ENCODE measurements around the gene TMEM170B.

The TMEM170B gene

DNA sequence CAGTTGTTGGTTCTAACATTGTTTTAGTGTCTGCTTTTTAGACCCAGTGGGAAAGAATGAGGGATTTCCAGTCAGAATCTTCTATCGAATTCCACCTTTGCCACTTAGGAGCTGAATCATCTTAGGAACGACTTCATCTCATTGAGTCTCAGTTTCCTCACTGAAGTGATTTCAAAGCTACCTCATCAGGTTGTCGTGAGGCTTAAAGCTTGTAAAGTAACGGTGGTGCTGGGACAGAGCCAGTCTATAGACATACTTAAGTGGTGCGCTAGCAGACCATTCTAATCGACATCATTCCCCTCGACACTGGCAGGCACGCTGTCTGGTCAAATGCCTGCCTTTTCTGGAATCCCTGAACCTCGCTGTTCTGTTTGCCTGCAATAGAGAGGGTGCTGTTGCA is 55.5 kb downstream of the TMEM170B start:
- peaks cover 18 to 25% of the 10 kb centered on the region in 2 experiments for H3K4me1 ChIP-seq (ENCODE audit: control insufficient read depth in 1 of 2, insufficient read depth in 2 of 2, low read length in 2 of 2)
- no peak overlapping the region for H4K91ac ChIP-seq (ENCODE audit: low read depth, low read length)
- no peaks in the 10 kb centered on the region for H3K79me2 ChIP-seq (ENCODE audit: control insufficient read depth, insufficient read depth, low read length, poor library complexity)
- no peaks in the 10 kb centered on the region for H3K36me3 ChIP-seq (ENCODE audit: control insufficient read depth in 1 of 2, insufficient read depth in 2 of 2, low read length in 2 of 2)
- H3K79me1 ChIP-seq (ENCODE audit: low read length) = peaks cover 21% of the 10 kb centered on the region
- no peak overlapping the region for H3K27ac ChIP-seq (ENCODE audit: low read depth, low read length)
- peak; percentile 71 to 83 for DNase-seq
- peak overlapping the region; percentile 29 for H2BK120ac ChIP-seq (ENCODE audit: insufficient read depth, low read length, poor library complexity)
- no peak overlapping the region for H2AK5ac ChIP-seq (ENCODE audit: low read length)
- H3K9ac ChIP-seq (ENCODE audit: low read length) = no peak overlapping the region
- H3K14ac ChIP-seq (ENCODE audit: low read length) = peak overlapping the region; percentile 21
- H3K27me3 ChIP-seq (ENCODE audit: insufficient read depth, low read length) = no peaks in the 10 kb centered on the region
- H4K8ac ChIP-seq (ENCODE audit: low read depth, low read length) = no peak overlapping the region
- H3K4me2 ChIP-seq (ENCODE audit: low read length) = no peak overlapping the region
- no peak overlapping the region for H3K4me3 ChIP-seq (ENCODE audit: low read depth, low read length)
- H3K9me3 ChIP-seq (ENCODE audit: insufficient read depth, low read depth, low read length) = no peaks in the 10 kb centered on the region
- H3K4ac ChIP-seq (ENCODE audit: low read depth, low read length) = no peak overlapping the region
- H2BK5ac ChIP-seq (ENCODE audit: low read depth, low read length, poor library complexity) = no peak overlapping the region
- H3K18ac ChIP-seq (ENCODE audit: low read length) = no peak overlapping the region
- peak overlapping the region; percentile 69 for H2BK12ac ChIP-seq (ENCODE audit: low read length)
- no peak overlapping the region for H4K12ac ChIP-seq (ENCODE audit: low read depth, low read length)
- H2AFZ ChIP-seq (ENCODE audit: insufficient read depth, low read length, poor library complexity) = no peak overlapping the region
- no CpG with 5 or more reads among the region's 9 CpGs for WGBS (ENCODE audit: extremely low coverage, insufficient coverage, insufficient read length)
- H3K23ac ChIP-seq (ENCODE audit: low read length) = no peak overlapping the region

DNA sequence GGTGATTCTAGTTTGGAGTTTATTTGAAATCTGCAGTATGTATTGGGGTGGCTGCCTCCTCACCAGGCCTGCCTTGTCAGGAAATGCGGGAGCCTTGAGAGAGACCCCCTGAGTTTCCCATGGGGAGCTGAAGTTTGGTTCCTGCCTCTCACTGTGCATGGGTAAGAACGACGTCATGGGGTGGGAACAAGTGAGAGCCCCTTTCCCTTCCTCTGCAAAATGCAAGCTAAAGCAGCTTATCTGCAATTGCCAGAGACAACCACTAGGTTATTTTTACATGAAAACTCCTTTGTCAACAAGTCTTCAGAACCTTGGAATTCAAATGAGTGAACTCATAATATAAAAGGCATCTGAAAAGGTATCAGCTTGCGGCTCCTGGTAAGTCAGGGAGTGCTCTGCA is 58.4 kb downstream of the TMEM170B start:
- Histone ChIP-seq H3K9ac (ENCODE audit: low read length) (no peak overlapping the region), H3K27ac (ENCODE audit: low read depth, low read length) (no peak overlapping the region), H2BK5ac (ENCODE audit: low read depth, low read length, poor library complexity) (peak overlapping the region; percentile 33), H2AFZ (ENCODE audit: insufficient read depth, low read length, poor library complexity) (no peak overlapping the region), H3K9me3 (ENCODE audit: insufficient read depth, low read depth, low read length) (no peaks in the 10 kb centered on the region), H3K79me1 (ENCODE audit: low read length) (peaks cover 33% of the 10 kb centered on the region), H4K12ac (ENCODE audit: low read depth, low read length) (no peak overlapping the region), H3K14ac (ENCODE audit: low read length) (no peak overlapping the region), H3K79me2 (ENCODE audit: control insufficient read depth, insufficient read depth, low read length, poor library complexity) (no peaks in the 10 kb centered on the region), H3K27me3 (ENCODE audit: insufficient read depth, low read length) (no peaks in the 10 kb centered on the region), H2BK12ac (ENCODE audit: low read length) (peak overlapping the region; percentile 84), H4K8ac (ENCODE audit: low read depth, low read length) (peak overlapping the region; percentile 35), H4K91ac (ENCODE audit: low read depth, low read length) (peak overlapping the region; percentile 66), H3K36me3 (ENCODE audit: control insufficient read depth in 1 of 2, insufficient read depth in 2 of 2, low read length in 2 of 2) (no peaks in the 10 kb centered on the region), H3K4me1 (ENCODE audit: control insufficient read depth in 1 of 2, insufficient read depth in 2 of 2, low read length in 2 of 2) (peaks cover 31 to 39% of the 10 kb centered on the region in 2 experiments), H3K18ac (ENCODE audit: low read length) (peak overlapping the region; percentile 71), H2BK120ac (ENCODE audit: insufficient read depth, low read length, poor library complexity) (peak overlapping the region; percentile 66), H3K4me2 (ENCODE audit: low read length) (no peak overlapping the region), H3K4me3 (ENCODE audit: low read depth, low read length) (no peak overlapping the region), H2AK5ac (ENCODE audit: low read length) (peak overlapping the region; percentile 53), H3K4ac (ENCODE audit: low read depth, low read length) (no peak overlapping the region), H3K23ac (ENCODE audit: low read length) (no peak overlapping the region)
- no CpG with 5 or more reads among the region's 4 CpGs for WGBS (ENCODE audit: extremely low coverage, insufficient coverage, insufficient read length)
- peak in 1 of 2 donors; percentile 70 for DNase-seq

DNA sequence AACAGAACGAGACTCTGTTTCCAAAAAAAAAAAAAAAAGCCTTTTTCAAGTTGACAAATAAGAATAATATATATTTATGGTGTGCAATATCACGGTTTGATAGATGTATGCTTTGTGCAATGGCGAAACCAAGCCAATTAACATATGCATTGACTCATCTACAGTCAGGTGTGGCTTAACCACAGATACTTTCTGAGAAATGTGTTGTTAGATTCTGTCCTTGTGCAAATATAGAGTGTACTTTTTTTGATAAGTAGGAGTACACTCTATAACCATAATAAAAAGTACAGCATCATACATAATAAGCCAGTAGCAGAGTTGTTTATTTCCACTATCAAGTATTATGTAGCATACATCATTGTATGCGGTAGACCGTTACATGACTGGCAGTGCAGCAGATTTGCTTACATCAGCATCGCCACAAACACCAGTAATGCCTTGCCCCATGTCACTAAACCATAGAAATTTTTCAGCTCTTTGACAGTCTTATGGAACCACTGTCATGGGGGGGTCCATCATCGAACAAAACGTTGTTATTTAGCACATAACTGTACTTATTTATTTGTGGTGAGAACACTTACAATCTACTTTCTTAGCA is 59.2 kb downstream of the TMEM170B start:
- Histone ChIP-seq H4K8ac (ENCODE audit: low read depth, low read length) (no peak overlapping the region), H3K18ac (ENCODE audit: low read length) (no peak overlapping the region), H3K4me3 (ENCODE audit: low read depth, low read length) (no peak overlapping the region), H4K91ac (ENCODE audit: low read depth, low read length) (peak overlapping the region; percentile 66), H2BK120ac (ENCODE audit: insufficient read depth, low read length, poor library complexity) (no peak overlapping the region), H2BK5ac (ENCODE audit: low read depth, low read length, poor library complexity) (no peak overlapping the region), H3K9ac (ENCODE audit: low read length) (no peak overlapping the region), H3K36me3 (ENCODE audit: control insufficient read depth in 1 of 2, insufficient read depth in 2 of 2, low read length in 2 of 2) (no peaks in the 10 kb centered on the region), H3K27me3 (ENCODE audit: insufficient read depth, low read length) (no peaks in the 10 kb centered on the region), H3K9me3 (ENCODE audit: insufficient read depth, low read depth, low read length) (no peaks in the 10 kb centered on the region), H3K79me1 (ENCODE audit: low read length) (peaks cover 37% of the 10 kb centered on the region), H2BK12ac (ENCODE audit: low read length) (peak overlapping the region; percentile 89), H3K4ac (ENCODE audit: low read depth, low read length) (no peak overlapping the region), H2AFZ (ENCODE audit: insufficient read depth, low read length, poor library complexity) (no peak overlapping the region), H3K4me2 (ENCODE audit: low read length) (no peak overlapping the region), H4K12ac (ENCODE audit: low read depth, low read length) (no peak overlapping the region), H2AK5ac (ENCODE audit: low read length) (peak overlapping the region; percentile 72), H3K79me2 (ENCODE audit: control insufficient read depth, insufficient read depth, low read length, poor library complexity) (no peaks in the 10 kb centered on the region), H3K14ac (ENCODE audit: low read length) (no peak overlapping the region), H3K4me1 (ENCODE audit: control insufficient read depth in 1 of 2, insufficient read depth in 2 of 2, low read length in 2 of 2) (peaks cover 32 to 44% of the 10 kb centered on the region in 2 experiments), H3K27ac (ENCODE audit: low read depth, low read length) (no peak overlapping the region), H3K23ac (ENCODE audit: low read length) (no peak overlapping the region)
- DNase-seq = no peak
- WGBS (ENCODE audit: extremely low coverage, insufficient coverage, insufficient read length) = no CpG with 5 or more reads among the region's 8 CpGs

DNA sequence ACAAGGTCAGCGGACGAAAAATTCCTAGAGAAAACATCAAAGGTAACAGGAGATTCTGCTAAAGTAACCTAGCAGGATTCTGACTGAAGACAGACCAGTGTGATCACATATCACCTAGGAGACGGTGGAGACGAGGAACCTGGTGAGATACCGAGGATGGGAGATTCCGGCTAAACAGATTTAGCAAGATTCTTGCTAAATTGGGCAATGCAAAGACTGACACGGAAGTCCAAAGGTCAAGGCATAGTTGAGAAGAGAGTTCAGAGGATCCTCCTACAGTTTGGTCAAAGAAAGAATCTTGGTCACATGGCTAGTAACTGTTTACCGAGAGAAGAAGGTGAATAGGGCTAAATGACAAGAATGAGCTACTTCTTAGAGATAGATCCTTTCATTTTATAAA is 61.1 kb downstream of the TMEM170B start:
- Histone ChIP-seq H3K23ac (ENCODE audit: low read length) (no peak overlapping the region), H2BK5ac (ENCODE audit: low read depth, low read length, poor library complexity) (no peak overlapping the region), H3K4me1 (ENCODE audit: control insufficient read depth in 1 of 2, insufficient read depth in 2 of 2, low read length in 2 of 2) (peaks cover 31 to 41% of the 10 kb centered on the region in 2 experiments), H3K27me3 (ENCODE audit: insufficient read depth, low read length) (no peaks in the 10 kb centered on the region), H3K9me3 (ENCODE audit: insufficient read depth, low read depth, low read length) (no peaks in the 10 kb centered on the region), H4K12ac (ENCODE audit: low read depth, low read length) (no peak overlapping the region), H3K79me2 (ENCODE audit: control insufficient read depth, insufficient read depth, low read length, poor library complexity) (peaks cover 2% of the 10 kb centered on the region), H3K79me1 (ENCODE audit: low read length) (peaks cover 32% of the 10 kb centered on the region), H2BK120ac (ENCODE audit: insufficient read depth, low read length, poor library complexity) (no peak overlapping the region), H3K14ac (ENCODE audit: low read length) (no peak overlapping the region), H3K4me2 (ENCODE audit: low read length) (no peak overlapping the region), H4K91ac (ENCODE audit: low read depth, low read length) (no peak overlapping the region), H3K9ac (ENCODE audit: low read length) (no peak overlapping the region), H3K4me3 (ENCODE audit: low read depth, low read length) (no peak overlapping the region), H3K36me3 (ENCODE audit: control insufficient read depth in 1 of 2, insufficient read depth in 2 of 2, low read length in 2 of 2) (no peaks in the 10 kb centered on the region), H2BK12ac (ENCODE audit: low read length) (no peak overlapping the region), H4K8ac (ENCODE audit: low read depth, low read length) (no peak overlapping the region), H3K18ac (ENCODE audit: low read length) (no peak overlapping the region), H2AFZ (ENCODE audit: insufficient read depth, low read length, poor library complexity) (no peak overlapping the region), H2AK5ac (ENCODE audit: low read length) (no peak overlapping the region), H3K4ac (ENCODE audit: low read depth, low read length) (no peak overlapping the region), H3K27ac (ENCODE audit: low read depth, low read length) (peak overlapping the region; percentile 86)
- peak; percentile 96 to 99 for DNase-seq
- no CpG with 5 or more reads among the region's 8 CpGs for WGBS (ENCODE audit: extremely low coverage, insufficient coverage, insufficient read length)

All from trophoblast cell (in vitro differentiated cells and primary cell).